ENCODE measurements around the gene CA5A. TPM values are rescaled to one million over a fixed set of nuclear protein-coding genes. Genes with fewer than 3 reads are reported as not detected.
A peak's percentile ranks its signal among the peaks of the same experiment; 100 is the strongest.

CA5A gene
- total and polyA plus RNA-seq, 9 donors: 0.02 to 0.05 TPM; not detected in 7

DNA sequence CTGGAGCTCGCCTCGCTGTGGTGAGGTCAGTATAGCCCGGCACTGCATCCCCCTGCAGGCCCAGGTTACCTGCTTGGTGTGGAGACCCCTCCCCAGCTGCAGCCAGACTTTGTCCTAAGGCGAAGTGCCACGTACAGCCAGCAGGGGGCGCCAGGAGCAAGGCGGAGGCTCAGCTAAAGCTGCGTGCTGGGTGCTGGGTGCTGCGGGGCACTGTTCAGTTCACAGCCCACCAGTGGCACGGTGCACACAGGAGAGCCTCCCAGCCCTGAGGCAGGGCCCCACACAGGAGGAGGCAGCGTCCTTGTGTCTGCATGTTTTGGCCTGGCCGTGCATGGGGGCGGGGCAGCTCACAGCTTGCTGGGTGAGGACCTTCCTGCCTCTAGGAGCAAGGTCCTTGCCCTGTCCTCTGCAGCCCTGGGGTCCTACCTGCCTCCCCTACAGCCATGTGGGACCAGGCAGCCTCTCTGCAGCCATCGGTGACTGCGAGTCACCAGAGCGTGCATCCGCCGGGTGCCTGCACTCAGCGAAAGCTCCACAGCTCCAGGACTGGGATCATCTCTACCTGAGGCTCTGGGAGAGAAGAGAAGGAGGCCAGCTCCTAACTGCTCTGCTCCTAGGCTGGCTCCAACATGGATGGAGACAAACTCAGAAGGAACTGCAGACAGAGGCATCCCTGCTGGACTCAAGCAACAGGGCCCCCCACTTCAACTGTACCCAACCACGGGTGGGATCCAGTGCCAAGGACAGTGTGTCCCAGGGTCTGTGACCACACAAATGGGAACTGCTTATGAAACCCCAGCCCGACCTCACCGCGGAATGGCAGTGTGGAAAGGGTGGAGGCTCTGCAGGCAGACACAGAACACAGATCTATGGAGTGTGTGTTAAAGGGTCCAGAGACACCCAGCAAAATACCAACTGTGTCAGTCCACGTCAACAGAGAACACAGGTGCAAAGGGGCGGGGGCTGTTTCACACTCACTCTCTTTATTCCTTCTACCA, 86.0 kb downstream of the CA5A start:
- H3K27me3 ChIP-seq: no peaks in the 10 kb centered on the region
- intact Hi-C loops (cut with DNase I): loop anchor here in 2 of 4 donors (5.0 to 10.0 kb wide), 2 partner anchors 57 to 66 kb away; no protein-coding TSS in a partner anchor
- WGBS, 3 donors: 50 to 52% (median 52%) methylated on average over 21 to 25 of the region's 25 CpGs
- DNase-seq: peak; percentile 37 to 72 (median 64)
- peak; percentile 41 to 82 (median 81) for TF ChIP-seq CTCF (IDR thresholded peaks at IDR 0.05)
- no peak for TF ChIP-seq POLR2A (IDR thresholded peaks at IDR 0.05)
- no peak for TF ChIP-seq EP300 (IDR thresholded peaks at IDR 0.05)
- no peak overlapping the region for H3K4me3 ChIP-seq
- no peak overlapping the region for H3K27ac ChIP-seq
- peaks cover 2% of the 10 kb centered on the region for H3K4me1 ChIP-seq (ENCODE audit: insufficient read depth)
- no peaks in the 10 kb centered on the region for H3K36me3 ChIP-seq
- no peaks in the 10 kb centered on the region for H3K9me3 ChIP-seq

- DNase-seq: peak in 1 of 5 donors; percentile 30
- no peaks in the 10 kb centered on the region for H3K36me3 ChIP-seq
- H3K9me3 ChIP-seq: no peaks in the 10 kb centered on the region
- no peak overlapping the region for H3K4me3 ChIP-seq
- intact Hi-C loops (cut with DNase I): loop anchor here in 2 of 4 donors (5.0 to 10.0 kb wide), 2 partner anchors 58 to 65 kb away; no protein-coding TSS in a partner anchor
- H3K27me3 ChIP-seq: no peaks in the 10 kb centered on the region
- peaks cover 2% of the 10 kb centered on the region for H3K4me1 ChIP-seq (ENCODE audit: insufficient read depth)
- WGBS, 3 donors: 84 to 88% (median 87%) methylated on average over 16 of the region's 16 CpGs
- TF ChIP-seq CTCF (IDR thresholded peaks at IDR 0.05): no peak
- TF ChIP-seq POLR2A (IDR thresholded peaks at IDR 0.05): no peak
- no peak for TF ChIP-seq EP300 (IDR thresholded peaks at IDR 0.05)
- no peak overlapping the region for H3K27ac ChIP-seq
Observed at GRCh38 chr16:87849419-87850008, 86.8 kb downstream of the CA5A start.

GRCh38 chr16:87848676-87849345, 87.5 kb downstream of the CA5A start:
- no peaks in the 10 kb centered on the region for H3K36me3 ChIP-seq
- intact Hi-C loops (cut with DNase I): no loop called here
- 92 to 95% (median 94%) methylated on average over 18 of the region's 18 CpGs for WGBS, 3 donors
- no peak overlapping the region for H3K4me3 ChIP-seq
- H3K9me3 ChIP-seq: no peaks in the 10 kb centered on the region
- DNase-seq: no peak
- TF ChIP-seq POLR2A (IDR thresholded peaks at IDR 0.05) (no peak), EP300 (IDR thresholded peaks at IDR 0.05) (no peak), CTCF (IDR thresholded peaks at IDR 0.05) (no peak)
- peaks cover 2% of the 10 kb centered on the region for H3K4me1 ChIP-seq (ENCODE audit: insufficient read depth)
- no peaks in the 10 kb centered on the region for H3K27me3 ChIP-seq
- no peak overlapping the region for H3K27ac ChIP-seq
